ENCODE results near the gene VMAC. TPM values are rescaled to one million over a fixed set of nuclear protein-coding genes. Genes with fewer than 3 reads are reported as not detected.
A peak's percentile ranks its signal among the peaks of the same experiment; 100 is the strongest.

VMAC gene
- total and polyA plus RNA-seq, 2 experiments from 2014 or later: 2.1 to 4.4 TPM

- Histone ChIP-seq H3K79me2 (ENCODE audit: insufficient read depth) (no peaks in the 10 kb centered on the region), H4K20me1 (ENCODE audit: insufficient read depth) (no peaks in the 10 kb centered on the region), H3K9me2 (ENCODE audit: insufficient read depth) (no peaks in the 10 kb centered on the region), H3K9me3 (ENCODE audit: low read depth) (no peaks in the 10 kb centered on the region), H3K27ac (no peak overlapping the region), H3K4me3 (no peak overlapping the region), H3K27me3 (replicated peaks; ENCODE audit: insufficient read depth) (no peaks in the 10 kb centered on the region), H2AFZ (no peak overlapping the region), H3K4me2 (ENCODE audit: unreplicated experiment) (no peak overlapping the region), H3K36me3 (ENCODE audit: low read depth) (peaks cover 27% of the 10 kb centered on the region; the same call in 1 of the 2 replicates), H3F3A (ENCODE audit: insufficient read depth) (peaks cover 6% of the 10 kb centered on the region), H3K9ac (no peak overlapping the region), H3K4me1 (ENCODE audit: insufficient read depth) (peaks cover 6% of the 10 kb centered on the region)
- in situ Hi-C loops (cut with MboI): no loop called here
- no peak for TF ChIP-seq EZH2phosphoT487 (IDR thresholded peaks at IDR 0.05; ENCODE audit: insufficient read depth, low read depth)
- no peak for TF ChIP-seq EZH2 (IDR thresholded peaks at IDR 0.05; ENCODE audit: insufficient read depth, poor library complexity, severe bottlenecking)
- WGBS, 2 experiments (ENCODE audit: low coverage in 1 of 2, low lambda C conversion rate in 2 of 2, missing lambda C conversion rate in 2 of 2): 92% methylated on average over 20 to 21 of the region's 21 CpGs
- no peak for DNase-seq
Observed at GRCh38 chr19:5921516-5922160, 17.0 kb downstream of the VMAC start.

- H3F3A ChIP-seq (ENCODE audit: insufficient read depth): peaks cover 10% of the 10 kb centered on the region
- H3K27ac ChIP-seq: no peak overlapping the region
- in situ Hi-C loops (cut with MboI): no loop called here
- no peaks in the 10 kb centered on the region for H3K9me2 ChIP-seq (ENCODE audit: insufficient read depth)
- no peak overlapping the region for H3K4me2 ChIP-seq (ENCODE audit: unreplicated experiment)
- H3K79me2 ChIP-seq (ENCODE audit: insufficient read depth): no peaks in the 10 kb centered on the region
- no peaks in the 10 kb centered on the region for H3K9me3 ChIP-seq (ENCODE audit: low read depth)
- no peaks in the 10 kb centered on the region for H4K20me1 ChIP-seq (ENCODE audit: insufficient read depth)
- H2AFZ ChIP-seq: no peak overlapping the region
- no peak for TF ChIP-seq EZH2phosphoT487 (IDR thresholded peaks at IDR 0.05; ENCODE audit: insufficient read depth, low read depth)
- no peak for TF ChIP-seq EZH2 (IDR thresholded peaks at IDR 0.05; ENCODE audit: insufficient read depth, poor library complexity, severe bottlenecking)
- H3K9ac ChIP-seq: no peak overlapping the region
- no peaks in the 10 kb centered on the region for H3K27me3 ChIP-seq (replicated peaks; ENCODE audit: insufficient read depth)
- 93 to 94% methylated on average over 12 of the region's 12 CpGs for WGBS, 2 experiments (ENCODE audit: low coverage in 1 of 2, low lambda C conversion rate in 2 of 2, missing lambda C conversion rate in 2 of 2)
- H3K4me3 ChIP-seq: no peak overlapping the region
- peaks cover 27% of the 10 kb centered on the region; the same call in 1 of the 2 replicates for H3K36me3 ChIP-seq (ENCODE audit: low read depth)
- peaks cover 11% of the 10 kb centered on the region for H3K4me1 ChIP-seq (ENCODE audit: insufficient read depth)
- DNase-seq: no peak
Observed at GRCh38 chr19:5922161-5922545, 17.5 kb downstream of the VMAC start.

- H3K4me2 ChIP-seq (ENCODE audit: unreplicated experiment): no peak overlapping the region
- H4K20me1 ChIP-seq (ENCODE audit: insufficient read depth): no peaks in the 10 kb centered on the region
- in situ Hi-C loops (cut with MboI): no loop called here
- peaks cover 22% of the 10 kb centered on the region for H3F3A ChIP-seq (ENCODE audit: insufficient read depth)
- H3K9me3 ChIP-seq (ENCODE audit: low read depth): no peaks in the 10 kb centered on the region
- H3K79me2 ChIP-seq (ENCODE audit: insufficient read depth): no peaks in the 10 kb centered on the region
- no peak for DNase-seq
- 91% methylated on average over 15 to 16 of the region's 16 CpGs for WGBS, 2 experiments (ENCODE audit: low coverage in 1 of 2, low lambda C conversion rate in 2 of 2, missing lambda C conversion rate in 2 of 2)
- H3K27me3 ChIP-seq (replicated peaks; ENCODE audit: insufficient read depth): no peaks in the 10 kb centered on the region
- H2AFZ ChIP-seq: no peak overlapping the region
- H3K4me1 ChIP-seq (ENCODE audit: insufficient read depth): peaks cover 16% of the 10 kb centered on the region
- H3K27ac ChIP-seq: no peak overlapping the region
- no peak overlapping the region for H3K9ac ChIP-seq
- peaks cover 37% of the 10 kb centered on the region for H3K36me3 ChIP-seq (ENCODE audit: low read depth)
- H3K9me2 ChIP-seq (ENCODE audit: insufficient read depth): no peaks in the 10 kb centered on the region
- H3K4me3 ChIP-seq: no peak overlapping the region
- no peak for TF ChIP-seq EZH2 (IDR thresholded peaks at IDR 0.05; ENCODE audit: insufficient read depth, poor library complexity, severe bottlenecking)
- no peak for TF ChIP-seq EZH2phosphoT487 (IDR thresholded peaks at IDR 0.05; ENCODE audit: insufficient read depth, low read depth)
Observed at GRCh38 chr19:5923356-5923755, 18.7 kb downstream of the VMAC start.

- Histone ChIP-seq H3F3A (ENCODE audit: insufficient read depth) (peaks cover 29% of the 10 kb centered on the region), H3K4me1 (ENCODE audit: insufficient read depth) (peaks cover 16% of the 10 kb centered on the region), H3K9me3 (ENCODE audit: low read depth) (no peaks in the 10 kb centered on the region), H3K9me2 (ENCODE audit: insufficient read depth) (no peaks in the 10 kb centered on the region), H4K20me1 (ENCODE audit: insufficient read depth) (no peaks in the 10 kb centered on the region), H2AFZ (no peak overlapping the region), H3K27ac (peak overlapping the region; percentile 89), H3K27me3 (replicated peaks; ENCODE audit: insufficient read depth) (no peaks in the 10 kb centered on the region), H3K4me3 (no peak overlapping the region), H3K36me3 (ENCODE audit: low read depth) (peaks cover 51% of the 10 kb centered on the region), H3K9ac (peak overlapping the region; percentile 71), H3K4me2 (ENCODE audit: unreplicated experiment) (no peak overlapping the region), H3K79me2 (ENCODE audit: insufficient read depth) (no peaks in the 10 kb centered on the region)
- in situ Hi-C loops (cut with MboI): no loop called here
- TF ChIP-seq EZH2phosphoT487 (IDR thresholded peaks at IDR 0.05; ENCODE audit: insufficient read depth, low read depth) (no peak), EZH2 (IDR thresholded peaks at IDR 0.05; ENCODE audit: insufficient read depth, poor library complexity, severe bottlenecking) (no peak)
- WGBS, 2 experiments (ENCODE audit: low coverage in 1 of 2, low lambda C conversion rate in 2 of 2, missing lambda C conversion rate in 2 of 2): 72 to 75% methylated on average over 18 of the region's 18 CpGs
- DNase-seq: no peak
Observed at GRCh38 chr19:5925830-5926427, 21.3 kb downstream of the VMAC start.

Data from GM23248 (cell line).